Measurements from ENCODE around the gene ZNF771. TPM values are rescaled to one million over a fixed set of nuclear protein-coding genes. Genes with fewer than 3 reads are reported as not detected.

The ZNF771 gene
- total and polyA plus RNA-seq, 9 of the 15 experiments (the other 6 are each of a cell fraction or from before 2014, with no cell fraction given), result 1.5 to 12.6 (median 4.4) TPM

GRCh38 chr16:30430428-30430970 lies 23.1 kb downstream of the ZNF771 start (continued):
- TF ChIP-seq ZBTB26 (CRISPR knock-in tag; IDR thresholded peaks at IDR 0.05) (0 out of 2 replicates have a peak, but pooled peaks have one; percentile 1), GABPA (tag; conservative IDR thresholded peaks at IDR 0.05; ENCODE audit: low read depth) (0 out of 2 replicates have a peak, but pooled peaks have one; percentile 32), PHF20 (IDR thresholded peaks at IDR 0.05; ENCODE audit: partially characterized antibody) (peak; percentile 74), ZNF134 (CRISPR knock-in tag; conservative IDR thresholded peaks at IDR 0.05) (no peak), MEIS2 (IDR thresholded peaks at IDR 0.05; ENCODE audit: partially characterized antibody) (peak; percentile 1), ETS2 (tag; IDR thresholded peaks at IDR 0.05; ENCODE audit: borderline replicate concordance, poor library complexity, severe bottlenecking) (no peak), HDGF (IDR thresholded peaks at IDR 0.05) (0 out of 2 replicates have a peak, but pooled peaks have one; percentile 52), RAD51 (IDR thresholded peaks at IDR 0.05; ENCODE audit: borderline replicate concordance, low read depth) (peak; percentile 60), TRIM24 (IDR thresholded peaks at IDR 0.05) (0 out of 4 replicates have a peak, but pooled peaks of 1 of the 2 experiments have one; percentile 9), MAX (CRISPR knock-in tag; IDR thresholded peaks at IDR 0.05) (peak; percentile 92), STAT5B (CRISPR knock-in tag; IDR thresholded peaks at IDR 0.05) (no peak), E2F3 (CRISPR knock-in tag; IDR thresholded peaks at IDR 0.05) (peak; percentile 20; the same call in 1 of the 2 replicates), MECOM (CRISPR knock-in tag; IDR thresholded peaks at IDR 0.05) (peak; percentile 63; the same call in 1 of the 2 replicates), ZNF592 (IDR thresholded peaks at IDR 0.05) (peak; percentile 96), TRIM28 (IDR thresholded peaks at IDR 0.05) (peak; percentile 56; the same call in 1 of the 2 replicates), SMAD4 (CRISPR knock-in tag; conservative IDR thresholded peaks at IDR 0.05) (peak; percentile 46; the same call in 1 of the 2 replicates), PHF21A (IDR thresholded peaks at IDR 0.05; ENCODE audit: borderline replicate concordance, low read depth) (peak; percentile 3; the same call in 1 of the 2 replicates), ASH1L (IDR thresholded peaks at IDR 0.05; ENCODE audit: borderline replicate concordance, low read depth, partially characterized antibody) (no peak), ARID2 (IDR thresholded peaks at IDR 0.05) (peak; percentile 2; the same call in 1 of the 2 replicates), FOXM1 (IDR thresholded peaks at IDR 0.05; ENCODE audit: low read depth) (no peak), FOXM1 (CRISPR knock-in tag; IDR thresholded peaks at IDR 0.05; ENCODE audit: low read depth) (0 out of 2 replicates have a peak, but pooled peaks have one; percentile 27), ZNF668 (CRISPR knock-in tag; IDR thresholded peaks at IDR 0.05) (peak; percentile 22; the same call in 1 of the 2 replicates), TOE1 (IDR thresholded peaks at IDR 0.05; ENCODE audit: borderline replicate concordance) (peak; percentile 27; the same call in 1 of the 2 replicates), TOE1 (CRISPR knock-in tag; IDR thresholded peaks at IDR 0.05; ENCODE audit: borderline replicate concordance, low read depth) (no peak), ZNF507 (tag; conservative IDR thresholded peaks at IDR 0.05) (no peak)

All from K562 (cell line).